ENCODE measurements around the gene RAB37. TPM values are rescaled to one million over a fixed set of nuclear protein-coding genes. Genes with fewer than 3 reads are reported as not detected.

Gene RAB37
- total RNA-seq, 1 donor = not detected

- TF ChIP-seq CTCF (IDR thresholded peaks at IDR 0.05; ENCODE audit: insufficient read depth, low read depth, low read length) = no peak
- no peak overlapping the region for H3K4me3 ChIP-seq (ENCODE audit: low read depth, low read length)
- no peak for DNase-seq (ENCODE audit: low read depth)
These were observed 42.4 kb downstream of the RAB37 start for GRCh38 chr17:74779501-74779900.

- no peak for DNase-seq (ENCODE audit: low read depth)
- no peak for TF ChIP-seq CTCF (IDR thresholded peaks at IDR 0.05; ENCODE audit: insufficient read depth, low read depth, low read length)
- no peak overlapping the region for H3K4me3 ChIP-seq (ENCODE audit: low read depth, low read length)
These were observed 42.9 kb downstream of the RAB37 start for GRCh38 chr17:74779948-74780400.

- TF ChIP-seq CTCF (IDR thresholded peaks at IDR 0.05; ENCODE audit: insufficient read depth, low read depth, low read length) = peak; percentile 40
- no peak for DNase-seq (ENCODE audit: low read depth)
- no peak overlapping the region for H3K4me3 ChIP-seq (ENCODE audit: low read depth, low read length)
These were observed 43.6 kb downstream of the RAB37 start for GRCh38 chr17:74780443-74781238.

DNA sequence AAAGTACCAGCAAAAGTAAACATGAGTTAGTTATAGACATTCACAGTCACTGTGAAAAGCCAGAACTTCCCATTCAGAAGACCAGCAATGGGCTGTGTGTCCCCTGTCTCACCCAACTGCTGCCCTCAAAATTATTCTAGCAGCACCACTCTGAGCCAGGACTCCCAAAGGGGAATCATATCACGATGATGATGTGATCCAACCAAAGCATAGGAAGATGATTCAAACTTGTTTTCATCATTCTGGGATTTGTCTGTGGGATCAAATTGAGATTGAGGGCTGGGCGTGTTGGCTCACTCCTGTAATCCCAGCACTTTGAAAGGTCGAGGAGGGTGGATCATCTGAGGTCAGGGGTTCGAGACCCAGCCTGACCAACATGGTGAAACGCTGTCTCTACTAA lies 45.5 kb downstream of the RAB37 start:
- TF ChIP-seq CTCF (IDR thresholded peaks at IDR 0.05; ENCODE audit: insufficient read depth, low read depth, low read length) = no peak
- DNase-seq (ENCODE audit: low read depth) = no peak
- H3K4me3 ChIP-seq (ENCODE audit: low read depth, low read length) = no peak overlapping the region

GRCh38 chr17:74784125-74784810 lies 47.2 kb downstream of the RAB37 start:
- H3K4me3 ChIP-seq (ENCODE audit: low read depth, low read length) = no peak overlapping the region
- TF ChIP-seq CTCF (IDR thresholded peaks at IDR 0.05; ENCODE audit: insufficient read depth, low read depth, low read length) = no peak
- no peak for DNase-seq (ENCODE audit: low read depth)

GRCh38 chr17:74785096-74785980 lies 48.3 kb downstream of the RAB37 start:
- no peak overlapping the region for H3K4me3 ChIP-seq (ENCODE audit: low read depth, low read length)
- TF ChIP-seq CTCF (IDR thresholded peaks at IDR 0.05; ENCODE audit: insufficient read depth, low read depth, low read length) = peak; percentile 23
- no peak for DNase-seq (ENCODE audit: low read depth)

Measured in fibroblast of villous mesenchyme (primary cell).